Gastroesophageal sphincter (tissue), 4 donors: ENCODE results near the gene TAGLN. TPM values are rescaled to one million over a fixed set of nuclear protein-coding genes. Genes with fewer than 3 reads are reported as not detected.

Source experiments
- ATAC-seq: fragments of 150-250 bp; one replicate; pipeline ENCODE4 v1.9.1; 2016; ENCODE audit warnings: mild to moderate bottlenecking, moderate library complexity
- H3K27ac ChIP-seq, 4 donors: fragments of 200-600 bp; sonication (generic) in 3 of 4; 1 replicate in 3 of 4; 2 replicates in 1 of 4; pipeline ENCODE4 v1.5.1; 2016 to 2019
- H3K27me3 ChIP-seq: fragments of 200-600 bp; sonication (generic); one replicate; pipeline ENCODE4 v1.5.1; 2019
- H3K36me3 ChIP-seq, 2 donors: fragments of 200-600 bp; sonication (generic); one replicate each; pipeline ENCODE4 v1.5.1; 2019; ENCODE audit warnings: control low read depth in 1 of 2
- H3K4me1 ChIP-seq, 3 donors: fragments of 200-600 bp; sonication (generic); 1 replicate in 2 of 3; 2 replicates in 1 of 3; pipeline ENCODE4 v1.5.1; 2016 to 2019; ENCODE audit warnings: control low read depth in 2 of 3
- H3K4me3 ChIP-seq, 2 donors: fragments of 200-600 bp; sonication (generic); one replicate each; pipeline ENCODE4 v1.5.1; 2019; ENCODE audit warnings: mild to moderate bottlenecking in 1 of 2, moderate library complexity in 1 of 2
- H3K9me3 ChIP-seq, 3 donors: fragments of 200-600 bp; sonication (generic); one replicate each; pipeline ENCODE4 v1.5.1; 2017 to 2019; ENCODE audit warnings: control low read depth in 2 of 3
- EP300 ChIP-seq: sonication (generic); formaldehyde crosslinking; IDR thresholded peaks from one replicate; pipeline ENCODE4 v1.6.1; 2017; ENCODE audit warnings: antibody characterized with exemption, mild to moderate bottlenecking
- POLR2A ChIP-seq, 2 donors: fragments of 450-650 bp; IDR thresholded peaks; one replicate each; pipeline ENCODE4 v1.6.1; 2017; ENCODE audit warnings: antibody characterized with exemption in 2 of 2, mild to moderate bottlenecking in 2 of 2, moderate library complexity in 1 of 2
- POLR2AphosphoS5 ChIP-seq: sonication (generic); formaldehyde crosslinking; IDR thresholded peaks from one replicate; pipeline ENCODE4 v1.6.1; 2017; ENCODE audit warnings: antibody characterized with exemption
- WGBS, 2 donors: methylation state at CpG; one replicate each; pipeline ENCODE4 v1.1.5; 2018; ENCODE audit warnings: low coverage in 1 of 2; 5-methylcytosine and 5-hydroxymethylcytosine counted together
- total RNA-seq, 4 donors: library from RNA; depleted of rRNA; stranded (reverse); fragments of >200 nt; gene quantifications; one replicate each; pipeline ENCODE4 v1.1.0, GENCODE V29; 2016
- TF ChIP-seq, protein P1 (sequence below), 4 experiments: fragments of 200-600 bp in 2 of 4; fragments of 450-650 bp in 2 of 4; sonication (generic) in 1 of 4; IDR thresholded peaks; one replicate each; pipeline ENCODE4 v1.5.1; 2017 to 2019; ENCODE audit warnings: antibody characterized with exemption in 4 of 4, mild to moderate bottlenecking in 2 of 4, moderate library complexity in 2 of 4

The TAGLN gene
- total RNA-seq, 4 donors from 2014 or later, result 10,394 to 14,194 (median 13,050) TPM

DNA sequence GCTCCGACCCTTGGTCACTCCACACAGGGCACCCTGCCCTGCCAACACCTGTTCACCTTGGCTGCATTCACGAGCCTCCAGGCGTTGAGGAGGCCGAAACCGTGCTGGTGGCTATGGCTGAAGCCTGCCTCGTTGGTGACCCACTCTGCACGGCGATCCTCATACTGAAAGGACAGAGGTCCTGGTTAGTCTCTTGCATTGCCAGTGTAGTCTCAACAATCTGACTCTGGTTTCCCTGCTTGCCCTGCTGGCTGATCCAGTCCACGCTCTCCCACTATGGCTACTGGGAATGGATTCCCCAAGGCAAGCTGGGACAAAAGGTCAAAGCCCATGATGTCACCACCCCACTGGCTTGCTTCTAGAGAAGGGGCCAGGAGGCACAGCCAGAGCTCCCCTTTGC is 19.8 kb downstream of the TAGLN start:
- peaks cover 0 to 54% of the 10 kb centered on the region in 2 donors for H3K36me3 ChIP-seq
- 100% methylated on average over 1 of the region's 9 CpGs; no CpG with 5 or more reads in 1 of the 2 donors for WGBS, 2 donors
- no peaks in the 10 kb centered on the region for H3K9me3 ChIP-seq
- H3K4me1 ChIP-seq, result peaks cover 24 to 85% (median 43%) of the 10 kb centered on the region in 3 donors
- no peak overlapping the region for H3K4me3 ChIP-seq
- H3K27ac ChIP-seq, result peak overlapping the region; percentile 93 to 98 (median 95)
- no peak for TF ChIP-seq POLR2AphosphoS5
- no peak for TF ChIP-seq POLR2A (IDR thresholded peaks at IDR 0.05)
- no peak for TF ChIP-seq EP300
- TF ChIP-seq, protein P1, sequence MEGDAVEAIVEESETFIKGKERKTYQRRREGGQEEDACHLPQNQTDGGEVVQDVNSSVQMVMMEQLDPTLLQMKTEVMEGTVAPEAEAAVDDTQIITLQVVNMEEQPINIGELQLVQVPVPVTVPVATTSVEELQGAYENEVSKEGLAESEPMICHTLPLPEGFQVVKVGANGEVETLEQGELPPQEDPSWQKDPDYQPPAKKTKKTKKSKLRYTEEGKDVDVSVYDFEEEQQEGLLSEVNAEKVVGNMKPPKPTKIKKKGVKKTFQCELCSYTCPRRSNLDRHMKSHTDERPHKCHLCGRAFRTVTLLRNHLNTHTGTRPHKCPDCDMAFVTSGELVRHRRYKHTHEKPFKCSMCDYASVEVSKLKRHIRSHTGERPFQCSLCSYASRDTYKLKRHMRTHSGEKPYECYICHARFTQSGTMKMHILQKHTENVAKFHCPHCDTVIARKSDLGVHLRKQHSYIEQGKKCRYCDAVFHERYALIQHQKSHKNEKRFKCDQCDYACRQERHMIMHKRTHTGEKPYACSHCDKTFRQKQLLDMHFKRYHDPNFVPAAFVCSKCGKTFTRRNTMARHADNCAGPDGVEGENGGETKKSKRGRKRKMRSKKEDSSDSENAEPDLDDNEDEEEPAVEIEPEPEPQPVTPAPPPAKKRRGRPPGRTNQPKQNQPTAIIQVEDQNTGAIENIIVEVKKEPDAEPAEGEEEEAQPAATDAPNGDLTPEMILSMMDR (IDR thresholded peaks at IDR 0.05), result no peak
- H3K27me3 ChIP-seq, result no peaks in the 10 kb centered on the region
- no peak for ATAC-seq

DNA sequence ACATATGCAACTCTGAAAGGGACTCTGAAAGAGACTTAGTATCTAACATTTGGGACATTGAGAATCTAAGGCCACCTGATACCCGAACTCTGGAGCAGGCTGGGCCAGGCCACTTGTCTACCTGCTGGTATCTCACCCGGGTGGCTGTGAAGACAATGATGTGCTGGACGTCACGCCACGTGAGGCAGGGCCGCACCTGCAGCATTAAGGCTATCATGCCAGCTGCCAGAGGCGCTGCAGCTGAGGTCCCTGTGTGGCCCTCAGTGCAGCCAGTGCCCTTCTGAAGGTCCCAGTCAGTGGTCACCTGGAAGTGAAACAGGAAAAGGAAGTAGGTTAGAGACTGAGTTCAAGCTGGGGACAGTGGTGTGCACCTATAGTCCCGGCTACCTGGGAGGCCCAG is 20.3 kb downstream of the TAGLN start:
- Histone ChIP-seq H3K27ac (peak overlapping the region; percentile 93 to 98 (median 95)), H3K27me3 (no peaks in the 10 kb centered on the region), H3K4me1 (peaks cover 24 to 90% (median 43%) of the 10 kb centered on the region in 3 donors), H3K4me3 (no peak overlapping the region), H3K36me3 (peaks cover 0 to 54% of the 10 kb centered on the region in 2 donors), H3K9me3 (no peaks in the 10 kb centered on the region)
- TF ChIP-seq EP300, result no peak
- TF ChIP-seq, protein P1 (IDR thresholded peaks at IDR 0.05), result no peak
- WGBS, 2 donors, result 64 to 76% methylated on average over 2 to 7 of the region's 8 CpGs
- ATAC-seq, result no peak

DNA sequence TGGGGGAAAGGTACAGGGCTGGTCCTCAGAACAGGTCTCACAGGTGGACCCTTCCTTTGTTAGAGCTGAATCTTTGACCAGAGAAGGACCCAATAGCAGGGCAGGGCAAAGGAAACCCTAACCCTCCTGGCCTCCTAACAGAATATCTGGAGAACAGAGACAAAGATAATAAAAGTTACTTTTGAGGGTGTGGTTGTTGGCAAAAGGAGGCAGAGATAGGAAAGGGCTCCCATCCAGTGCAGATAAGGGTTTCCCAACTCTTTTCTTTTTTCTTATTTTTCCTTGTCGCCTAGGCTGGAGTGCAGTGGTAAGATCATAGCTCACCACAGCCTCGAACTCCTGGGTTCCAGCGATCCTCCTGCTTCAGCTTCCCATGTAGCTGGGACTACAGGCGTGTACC is 20.8 kb downstream of the TAGLN start:
- no peaks in the 10 kb centered on the region for H3K27me3 ChIP-seq
- 82 to 88% methylated on average over 4 of the region's 4 CpGs for WGBS, 2 donors
- H3K9me3 ChIP-seq, result no peaks in the 10 kb centered on the region
- peak overlapping the region; percentile 93 to 98 (median 95) for H3K27ac ChIP-seq
- no peak overlapping the region for H3K4me3 ChIP-seq
- no peak for TF ChIP-seq EP300
- no peak for TF ChIP-seq POLR2A (IDR thresholded peaks at IDR 0.05)
- no peak for TF ChIP-seq POLR2AphosphoS5
- peaks cover 0 to 51% of the 10 kb centered on the region in 2 donors for H3K36me3 ChIP-seq
- ATAC-seq, result no peak
- H3K4me1 ChIP-seq, result peaks cover 24 to 95% (median 43%) of the 10 kb centered on the region in 3 donors

DNA sequence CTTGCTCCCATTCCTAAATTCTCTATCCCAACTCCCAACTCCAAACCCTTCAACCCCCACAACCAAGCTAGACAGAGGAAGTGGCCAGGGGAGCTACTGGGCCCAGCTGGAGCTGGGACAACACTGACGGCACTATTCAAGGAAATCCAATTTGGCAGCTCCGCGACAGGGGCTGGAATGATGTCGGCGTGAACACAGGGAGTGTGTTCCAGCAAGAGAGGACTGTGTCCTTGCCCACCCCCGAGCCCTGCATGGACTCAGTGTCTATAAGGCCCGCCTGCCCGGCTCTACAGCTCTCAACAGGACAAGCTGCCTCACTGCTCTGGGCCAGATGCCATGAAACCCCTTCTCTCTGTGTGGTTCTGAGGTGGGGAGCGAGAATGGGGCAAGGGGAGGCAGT is 21.4 kb downstream of the TAGLN start:
- Histone ChIP-seq H3K27ac (peak overlapping the region; percentile 93 to 98 (median 95)), H3K36me3 (peaks cover 0 to 55% of the 10 kb centered on the region in 2 donors), H3K4me3 (peak overlapping the region in 1 of 2 donors; percentile 8), H3K27me3 (no peaks in the 10 kb centered on the region), H3K4me1 (peaks cover 24 to 100% (median 43%) of the 10 kb centered on the region in 3 donors), H3K9me3 (no peaks in the 10 kb centered on the region)
- 33% methylated on average over 1 of the region's 9 CpGs; no CpG with 5 or more reads in 1 of the 2 donors for WGBS, 2 donors
- no peak for TF ChIP-seq EP300
- TF ChIP-seq POLR2AphosphoS5, result peak; percentile 89
- peak in 1 of 2 donors; percentile 27 for TF ChIP-seq POLR2A (IDR thresholded peaks at IDR 0.05)
- TF ChIP-seq, protein P1 (IDR thresholded peaks at IDR 0.05), result no peak
- ATAC-seq, result peak; percentile 52

DNA sequence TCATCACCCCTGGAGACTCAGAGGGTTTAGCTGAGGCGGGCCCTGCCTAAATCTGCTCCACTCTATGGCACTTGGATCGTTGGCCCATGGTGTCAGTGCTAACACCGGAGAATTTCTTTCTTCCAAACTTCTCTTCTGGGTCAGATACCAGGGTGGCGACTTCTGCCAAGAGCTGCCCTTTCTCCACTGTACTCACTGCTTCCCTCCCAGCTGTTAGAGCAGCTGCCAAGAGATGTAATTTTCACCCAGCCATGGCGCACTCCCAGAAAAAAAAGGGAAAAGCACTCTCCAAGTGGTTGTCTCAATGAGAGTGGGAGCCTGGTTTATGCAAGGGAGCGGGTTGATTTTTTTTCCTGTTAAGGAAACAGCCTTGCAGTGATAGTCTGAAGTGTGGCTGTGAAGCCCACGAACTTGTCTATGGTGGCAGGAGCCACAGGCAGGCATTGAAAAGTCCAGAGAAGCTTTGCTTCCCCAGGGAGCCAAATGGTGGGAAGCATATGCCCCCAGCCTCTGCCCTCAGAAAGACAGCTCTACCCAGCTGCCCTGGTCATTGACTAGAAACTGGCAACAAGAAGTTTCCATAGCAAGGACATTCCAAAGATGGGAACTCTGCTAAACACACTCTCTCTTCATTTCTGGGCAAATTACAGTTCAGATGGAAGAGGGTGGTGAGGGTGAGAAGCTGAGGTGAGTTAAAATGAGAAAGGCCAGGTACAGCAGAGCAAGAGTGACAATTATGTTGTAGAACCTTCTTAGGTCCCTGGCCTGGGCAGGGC is 22.0 kb downstream of the TAGLN start:
- peak; percentile 64 for ATAC-seq
- Histone ChIP-seq H3K27ac (peak overlapping the region; percentile 93 to 98 (median 95)), H3K36me3 (peaks cover 0 to 54% of the 10 kb centered on the region in 2 donors), H3K9me3 (no peaks in the 10 kb centered on the region), H3K27me3 (no peaks in the 10 kb centered on the region), H3K4me1 (peaks cover 24 to 100% (median 43%) of the 10 kb centered on the region in 3 donors), H3K4me3 (peak overlapping the region in 1 of 2 donors; percentile 8)
- peak; percentile 87 for TF ChIP-seq POLR2AphosphoS5
- TF ChIP-seq, protein P1 (IDR thresholded peaks at IDR 0.05), result no peak
- WGBS, 2 donors, result no CpG with 5 or more reads among the region's 7 CpGs
